Fibroblast of skin of scalp (primary cell): ENCODE measurements around the gene WDR41. TPM values are rescaled to one million over a fixed set of nuclear protein-coding genes. Genes with fewer than 3 reads are reported as not detected.
"Not testable (repeated sequence)": the region's sequence is repeated elsewhere in the genome, so short reads cannot be mapped to it uniquely, and the experiment has no call there.

Experiments
- DNase-seq: peaks from one replicate; pipeline ENCODE4 v3.0.0-alpha.2; 2013
- polyA plus RNA-seq, 2 experiments: library from polyadenylated mRNA; unstranded; fragments of 120-200 nt; gene quantifications; one replicate each; pipeline ENCODE4 v1.2.1, GENCODE V29; 2013; ENCODE audit not compliant: insufficient read length in 2 of 2

Gene WDR41
- 95.5 TPM for polyA plus RNA-seq (2013, experiment 1 of 2; ENCODE audit: insufficient read length)
- 102 TPM for polyA plus RNA-seq (2013, experiment 2 of 2; ENCODE audit: insufficient read length)

- DNase-seq, result peak; percentile 98
Observed at GRCh38 chr5:77491783-77492652, at the start of gene WDR41. WDR41 (minus strand) TSS chr5:77492316; CDS start chr5:77492220, 96 bp downstream.

- no peak for DNase-seq
Observed at GRCh38 chr5:77531297-77531696, 39.2 kb upstream of the WDR41 start.

- DNase-seq, result peak; percentile 7
Observed at GRCh38 chr5:77518304-77518703, 26.2 kb upstream of the WDR41 start.

GRCh38 chr5:77514457-77514856 lies 22.3 kb upstream of the WDR41 start:
- DNase-seq, result no peak

- no peak for DNase-seq
Observed at GRCh38 chr5:77513321-77513720, 21.2 kb upstream of the WDR41 start.

- not testable (repeated sequence) for DNase-seq
Observed at GRCh38 chr5:77501132-77501531, 9.0 kb upstream of the WDR41 start.

- no peak for DNase-seq
Observed at GRCh38 chr5:77499973-77500372, 7.9 kb upstream of the WDR41 start.

- DNase-seq, result no peak
Observed at GRCh38 chr5:77499441-77499840, 7.3 kb upstream of the WDR41 start.

- DNase-seq, result no peak
Observed at GRCh38 chr5:77498952-77499351, 6.8 kb upstream of the WDR41 start.

- DNase-seq, result no peak
Observed at GRCh38 chr5:77494935-77495334, 2.8 kb upstream of the WDR41 start.

GRCh38 chr5:77492653-77493000 lies 511 bp upstream of the WDR41 start:
- no peak for DNase-seq

- peak; percentile 38 for DNase-seq
Observed at GRCh38 chr5:77490741-77491344, 1.3 kb downstream of the WDR41 start.

- no peak for DNase-seq
Observed at GRCh38 chr5:77486344-77486962, 5.7 kb downstream of the WDR41 start.

GRCh38 chr5:77483682-77484081 lies 8.4 kb downstream of the WDR41 start:
- DNase-seq, result no peak

GRCh38 chr5:77475041-77475440 lies 17.1 kb downstream of the WDR41 start:
- not testable (repeated sequence) for DNase-seq

GRCh38 chr5:77468875-77469274 lies 23.2 kb downstream of the WDR41 start:
- not testable (repeated sequence) for DNase-seq

GRCh38 chr5:77463905-77464304 lies 28.2 kb downstream of the WDR41 start:
- DNase-seq, result peak; percentile 14

- DNase-seq, result no peak
Observed at GRCh38 chr5:77461287-77461686, 30.8 kb downstream of the WDR41 start.

GRCh38 chr5:77454123-77454522 lies 38.0 kb downstream of the WDR41 start:
- no peak for DNase-seq

- DNase-seq, result no peak
Observed at GRCh38 chr5:77452351-77452750, 39.8 kb downstream of the WDR41 start.

GRCh38 chr5:77449981-77450380 lies 42.1 kb downstream of the WDR41 start:
- peak; percentile 27 for DNase-seq

GRCh38 chr5:77449277-77449676 lies 42.8 kb downstream of the WDR41 start:
- no peak for DNase-seq

GRCh38 chr5:77448831-77449230 lies 43.3 kb downstream of the WDR41 start:
- DNase-seq, result no peak

GRCh38 chr5:77444356-77444755 lies 47.8 kb downstream of the WDR41 start:
- peak; percentile 22 for DNase-seq
